ENCODE results near the gene CD14.
"Not testable (repeated sequence)": the region's sequence is repeated elsewhere in the genome, so short reads cannot be mapped to it uniquely, and the experiment has no call there.

Gene CD14

GRCh38 chr5:140638898-140639147 is 5.8 kb upstream of the CD14 start:
- not testable (repeated sequence) for H3K9me3 ChIP-seq (ENCODE audit: control insufficient read depth, insufficient read depth, low read depth, low read length); H3K4me3 ChIP-seq (ENCODE audit: low read depth, low read length); H3K4me1 ChIP-seq (ENCODE audit: control insufficient read depth, insufficient read depth, low read length); H3K27ac ChIP-seq (ENCODE audit: extremely low read depth, low read depth, low read length)
- CTCF ChIA-PET: interaction anchor here (0.6 to 1.4 kb wide), 6 partner anchors 9 to 287 kb away, joined by 3 to 4 read pairs (median 3); partner anchors contain the start of genes IK and NDUFA2
- peaks cover 0 to 33% of the 10 kb centered on the region in 2 experiments; a peak in 1 of 3 replicates for H3K36me3 ChIP-seq (ENCODE audit: control insufficient read depth in 2 of 2, insufficient read depth in 1 of 2, low read length in 2 of 2)
- peak; percentile 88 for TF ChIP-seq ZNF2 (tag by site-specific recombination; IDR thresholded peaks at IDR 0.05)
- peak; percentile 70; the same call in 1 of the 2 replicates for TF ChIP-seq ZNF19 (tag by site-specific recombination; IDR thresholded peaks at IDR 0.05; ENCODE audit: low read depth)
- POLR2A ChIA-PET: interaction anchor here (1.2 to 2.3 kb wide), 3 partner anchors 9 to 82 kb away, joined by 3 to 14 read pairs (median 8); partner anchors contain the start of genes IK, NDUFA2 and SRA1

DNA sequence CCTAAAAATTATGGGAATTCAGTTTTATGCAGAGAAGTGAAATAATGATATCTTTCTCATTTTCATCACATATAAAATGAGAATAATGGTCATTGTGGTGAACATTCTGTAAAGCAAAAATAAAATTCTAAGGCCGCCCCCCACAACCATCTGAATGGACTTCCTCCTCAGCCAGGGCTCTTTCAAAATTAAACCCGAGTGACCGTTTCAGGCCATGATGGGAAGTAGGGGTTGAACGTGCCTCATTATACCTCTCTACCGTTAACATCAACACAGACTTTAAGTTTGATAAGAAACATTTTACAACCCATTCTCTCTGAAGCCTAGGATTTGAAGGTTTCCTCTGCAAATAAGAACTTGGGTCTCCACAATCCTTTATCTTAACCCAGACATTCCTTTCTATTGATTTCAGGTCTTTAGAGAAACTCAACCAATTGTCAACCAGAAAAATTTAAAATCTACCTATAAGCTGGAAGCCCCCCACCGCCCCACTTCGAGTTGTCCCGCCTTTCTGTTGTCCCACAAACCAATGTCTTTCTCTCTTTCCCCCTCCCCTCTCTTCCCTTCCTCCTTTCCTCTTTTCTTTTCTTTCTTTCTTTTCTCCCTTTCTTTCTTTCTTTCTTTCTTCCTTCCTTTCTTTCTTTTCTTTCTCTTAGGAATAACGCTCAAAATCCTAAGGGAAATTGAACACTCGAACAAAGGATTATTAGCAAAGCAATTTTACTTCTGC is 4.6 kb upstream of the CD14 start:
- CTCF ChIA-PET: interaction anchor here (0.8 to 1.6 kb wide), 4 partner anchors 10 to 872 kb away, joined by 3 to 7 read pairs (median 4); no protein-coding TSS in a partner anchor
- POLR2A ChIA-PET: no interaction called here
- no peaks in the 10 kb centered on the region for H3K4me1 ChIP-seq (ENCODE audit: control insufficient read depth, insufficient read depth, low read length)

GRCh38 chr5:140635291-140636257 is 2.6 kb upstream of the CD14 start:
- TF ChIP-seq ZNF416 (tag by site-specific recombination; IDR thresholded peaks at IDR 0.05): no peak
- TF ChIP-seq ZNF624 (tag by site-specific recombination; IDR thresholded peaks at IDR 0.05): no peak
- no peak for TF ChIP-seq PRDM1 (tag by site-specific recombination; IDR thresholded peaks at IDR 0.05)
- TF ChIP-seq ZNF223 (tag by site-specific recombination; IDR thresholded peaks at IDR 0.05): no peak
- no peak for TF ChIP-seq ZNF239 (tag by site-specific recombination; IDR thresholded peaks at IDR 0.05)
- TF ChIP-seq ZNF626 (tag by site-specific recombination; IDR thresholded peaks at IDR 0.05): no peak
- TF ChIP-seq TRIM28 (IDR thresholded peaks at IDR 0.05; ENCODE audit: borderline replicate concordance, low read length): no peak
- TF ChIP-seq SALL2 (tag by site-specific recombination; IDR thresholded peaks at IDR 0.05; ENCODE audit: borderline replicate concordance): no peak
- no peak for TF ChIP-seq ZSCAN23 (tag by site-specific recombination; IDR thresholded peaks at IDR 0.05)
- TF ChIP-seq ZNF521 (tag by site-specific recombination; IDR thresholded peaks at IDR 0.05): no peak
- TF ChIP-seq, protein P1, sequence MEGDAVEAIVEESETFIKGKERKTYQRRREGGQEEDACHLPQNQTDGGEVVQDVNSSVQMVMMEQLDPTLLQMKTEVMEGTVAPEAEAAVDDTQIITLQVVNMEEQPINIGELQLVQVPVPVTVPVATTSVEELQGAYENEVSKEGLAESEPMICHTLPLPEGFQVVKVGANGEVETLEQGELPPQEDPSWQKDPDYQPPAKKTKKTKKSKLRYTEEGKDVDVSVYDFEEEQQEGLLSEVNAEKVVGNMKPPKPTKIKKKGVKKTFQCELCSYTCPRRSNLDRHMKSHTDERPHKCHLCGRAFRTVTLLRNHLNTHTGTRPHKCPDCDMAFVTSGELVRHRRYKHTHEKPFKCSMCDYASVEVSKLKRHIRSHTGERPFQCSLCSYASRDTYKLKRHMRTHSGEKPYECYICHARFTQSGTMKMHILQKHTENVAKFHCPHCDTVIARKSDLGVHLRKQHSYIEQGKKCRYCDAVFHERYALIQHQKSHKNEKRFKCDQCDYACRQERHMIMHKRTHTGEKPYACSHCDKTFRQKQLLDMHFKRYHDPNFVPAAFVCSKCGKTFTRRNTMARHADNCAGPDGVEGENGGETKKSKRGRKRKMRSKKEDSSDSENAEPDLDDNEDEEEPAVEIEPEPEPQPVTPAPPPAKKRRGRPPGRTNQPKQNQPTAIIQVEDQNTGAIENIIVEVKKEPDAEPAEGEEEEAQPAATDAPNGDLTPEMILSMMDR (tag by site-specific recombination; IDR thresholded peaks at IDR 0.05): no peak
- no peak for TF ChIP-seq ZNF629 (tag by site-specific recombination; IDR thresholded peaks at IDR 0.05)
- Histone ChIP-seq H3K27ac (ENCODE audit: extremely low read depth, low read depth, low read length) (no peak overlapping the region), H3K9me3 (ENCODE audit: control insufficient read depth, insufficient read depth, low read depth, low read length) (no peaks in the 10 kb centered on the region), H3K4me3 (ENCODE audit: low read depth, low read length) (no peak overlapping the region), H3K4me1 (ENCODE audit: control insufficient read depth, insufficient read depth, low read length) (no peaks in the 10 kb centered on the region), H3K36me3 (ENCODE audit: control insufficient read depth in 2 of 2, insufficient read depth in 1 of 2, low read length in 2 of 2) (peaks cover 0 to under 1% of the 10 kb centered on the region in 2 experiments; a peak in 1 of 3 replicates)
- ChIA-PET CTCF (interaction anchor here (0.6 to 3.2 kb wide), 22 partner anchors 10 to 277 kb away, joined by 3 to 12 read pairs (median 3); partner anchors contain the start of genes EIF4EBP3, HARS1, HARS2 and IK), POLR2A (interaction anchor here (1.2 to 1.7 kb wide), 3 partner anchors 11 to 78 kb away, joined by 3 to 9 read pairs (median 3); partner anchors contain the start of genes IK, NDUFA2, SRA1 and WDR55)

More for the DNA sequence above, 4.6 kb upstream of the CD14 start:
- H3K36me3 ChIP-seq (ENCODE audit: control insufficient read depth in 2 of 2, insufficient read depth in 1 of 2, low read length in 2 of 2): peaks cover 0 to 20% of the 10 kb centered on the region in 2 experiments; a peak in 1 of 3 replicates
- TF ChIP-seq ZNF623 (tag by site-specific recombination; IDR thresholded peaks at IDR 0.05) (no peak), ZNF175 (tag by site-specific recombination; IDR thresholded peaks at IDR 0.05) (no peak), SCRT2 (tag by site-specific recombination; IDR thresholded peaks at IDR 0.05) (no peak), ZNF510 (tag by site-specific recombination; IDR thresholded peaks at IDR 0.05; ENCODE audit: insufficient replicate concordance) (no peak), ZNF366 (tag by site-specific recombination; conservative IDR thresholded peaks at IDR 0.05) (peak; percentile 81), ZNF501 (tag by site-specific recombination; IDR thresholded peaks at IDR 0.05) (no peak)
- H3K9me3 ChIP-seq (ENCODE audit: control insufficient read depth, insufficient read depth, low read depth, low read length): no peaks in the 10 kb centered on the region
- no peak overlapping the region for H3K4me3 ChIP-seq (ENCODE audit: low read depth, low read length)
- no peak overlapping the region for H3K27ac ChIP-seq (ENCODE audit: extremely low read depth, low read depth, low read length)

Measured in HEK293 (cell line).